ENCODE data around the gene NEURL1.

NEURL1 gene, protein sequence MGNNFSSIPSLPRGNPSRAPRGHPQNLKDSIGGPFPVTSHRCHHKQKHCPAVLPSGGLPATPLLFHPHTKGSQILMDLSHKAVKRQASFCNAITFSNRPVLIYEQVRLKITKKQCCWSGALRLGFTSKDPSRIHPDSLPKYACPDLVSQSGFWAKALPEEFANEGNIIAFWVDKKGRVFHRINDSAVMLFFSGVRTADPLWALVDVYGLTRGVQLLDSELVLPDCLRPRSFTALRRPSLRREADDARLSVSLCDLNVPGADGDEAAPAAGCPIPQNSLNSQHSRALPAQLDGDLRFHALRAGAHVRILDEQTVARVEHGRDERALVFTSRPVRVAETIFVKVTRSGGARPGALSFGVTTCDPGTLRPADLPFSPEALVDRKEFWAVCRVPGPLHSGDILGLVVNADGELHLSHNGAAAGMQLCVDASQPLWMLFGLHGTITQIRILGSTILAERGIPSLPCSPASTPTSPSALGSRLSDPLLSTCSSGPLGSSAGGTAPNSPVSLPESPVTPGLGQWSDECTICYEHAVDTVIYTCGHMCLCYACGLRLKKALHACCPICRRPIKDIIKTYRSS

DNA sequence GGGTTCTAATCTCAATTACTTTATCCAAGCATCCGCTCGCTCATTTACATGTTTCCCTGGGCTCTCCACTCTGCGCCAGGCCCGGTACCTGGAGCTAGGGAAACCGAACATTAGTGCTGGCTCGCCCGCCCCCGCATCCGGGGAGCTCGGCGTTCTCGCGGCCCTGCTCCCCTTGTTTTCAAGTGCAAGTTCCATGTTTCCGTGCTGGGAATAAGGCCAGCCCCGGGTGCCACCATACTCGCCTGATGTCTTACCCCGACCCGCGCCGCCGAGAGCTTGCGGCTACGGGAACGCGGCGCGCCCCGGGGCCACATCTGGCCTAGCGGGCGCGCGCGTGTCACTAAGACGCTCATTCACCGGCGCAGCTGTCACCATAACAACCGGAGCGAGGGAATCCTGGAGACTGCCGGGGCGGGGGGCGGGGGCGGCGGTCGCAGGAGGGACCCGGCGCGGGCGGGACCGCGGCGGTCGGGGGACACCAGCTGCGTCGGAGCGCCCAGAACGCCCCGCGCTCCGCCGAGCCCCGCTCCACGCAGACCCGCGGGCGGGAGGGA, at the start of gene NEURL1:
Gene NEURL1, plus strand, starts transcription at position 344 of the 554 bp plus-strand sequence. CDS start 683 bp downstream, outside the sequence.
- no peak for DNase-seq

DNA sequence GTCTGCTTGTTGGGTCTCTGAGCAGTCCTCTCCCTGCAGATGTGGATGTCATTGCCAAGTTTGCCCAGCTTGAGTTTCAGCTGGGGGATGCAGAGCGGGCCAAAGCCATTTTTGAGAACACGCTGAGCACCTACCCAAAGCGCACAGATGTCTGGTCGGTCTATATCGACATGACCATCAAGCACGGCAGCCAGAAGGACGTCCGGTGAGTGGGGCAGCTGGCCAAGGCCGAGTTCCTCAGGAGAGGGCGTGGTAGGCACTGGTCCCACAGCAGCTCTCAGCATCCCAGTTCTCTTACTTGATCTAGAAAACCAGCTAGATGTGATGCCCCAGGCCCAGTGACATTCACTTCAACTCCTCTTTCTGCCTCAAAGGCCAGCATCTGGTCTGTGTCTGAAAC, 49.0 kb upstream of the NEURL1 start:
- DNase-seq: no peak

DNA sequence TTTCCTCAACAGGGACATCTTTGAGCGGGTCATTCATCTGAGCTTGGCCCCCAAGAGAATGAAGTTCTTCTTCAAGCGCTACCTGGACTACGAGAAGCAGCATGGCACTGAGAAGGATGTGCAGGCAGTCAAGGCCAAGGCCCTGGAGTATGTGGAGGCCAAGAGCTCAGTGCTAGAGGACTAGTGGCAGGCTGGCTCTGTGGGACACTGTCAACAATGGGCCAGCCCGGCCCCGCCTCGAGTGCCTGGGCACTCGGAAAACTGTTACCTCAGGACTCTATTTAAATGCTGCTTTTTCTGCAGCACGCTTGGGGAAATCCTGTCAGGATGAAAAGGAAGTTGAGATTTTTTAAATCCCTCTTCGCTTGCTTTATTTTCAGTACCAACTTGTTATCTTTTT, 48.1 kb upstream of the NEURL1 start:
- no peak for DNase-seq

DNA sequence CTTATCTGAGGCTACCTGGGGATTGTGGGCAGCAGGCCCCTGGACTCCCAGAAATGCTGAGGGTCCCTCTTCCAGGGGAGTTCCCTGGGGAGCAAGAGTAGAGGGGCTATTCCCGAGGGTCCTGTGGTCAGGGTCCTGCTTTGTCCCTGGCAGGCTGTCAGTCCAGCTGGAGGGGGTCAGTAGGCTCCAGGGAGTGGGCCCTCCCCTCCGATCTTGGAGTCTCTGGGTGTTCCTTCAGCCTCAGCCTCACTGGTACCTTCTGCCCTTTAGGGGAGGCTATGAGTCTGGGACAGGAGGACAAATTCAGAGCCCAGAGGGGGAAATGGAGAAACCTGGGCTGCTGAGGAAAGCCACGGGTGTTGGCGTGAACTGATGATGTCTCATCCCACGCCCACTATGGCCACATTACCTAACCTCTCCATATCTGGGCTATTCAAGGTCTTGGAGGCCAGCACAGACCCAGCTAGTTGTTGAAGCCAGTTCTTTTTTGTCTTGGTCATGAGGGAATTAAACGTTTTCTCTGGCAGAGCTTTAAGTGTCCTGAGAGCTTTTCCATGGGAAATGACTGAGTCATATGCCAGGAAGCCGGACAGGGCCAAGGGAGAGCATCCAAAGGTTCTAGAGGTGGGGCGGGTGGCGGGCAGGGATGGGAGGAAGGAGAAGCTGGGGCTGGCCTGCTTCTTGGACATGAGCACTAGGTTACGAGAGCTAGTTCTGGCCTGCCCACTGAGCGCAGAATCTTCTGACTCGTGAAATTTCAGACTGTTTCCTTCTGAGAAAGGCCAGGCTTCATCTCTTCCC, 47.5 kb upstream of the NEURL1 start:
- DNase-seq: peak; percentile 76

DNA sequence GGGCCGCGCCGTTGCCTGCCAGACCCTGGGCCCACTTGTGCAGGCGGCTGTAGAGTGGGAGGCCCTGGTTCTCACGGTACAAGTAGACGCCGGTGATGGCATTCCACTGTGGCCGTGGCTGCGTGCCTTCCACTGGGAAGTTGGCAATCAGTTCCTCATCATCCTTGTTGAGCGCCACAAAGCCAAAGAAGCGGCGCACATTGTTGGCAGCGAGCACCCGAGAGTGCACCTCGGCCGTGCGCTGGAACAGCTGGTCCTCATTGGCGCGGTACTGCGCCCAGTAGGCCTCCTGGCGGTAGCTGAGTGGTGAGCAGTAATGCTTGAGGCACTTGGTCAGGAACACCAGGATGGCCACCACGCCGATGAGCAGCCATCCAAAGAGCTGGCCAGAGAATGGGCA, 46.3 kb upstream of the NEURL1 start:
- DNase-seq: no peak

DNA sequence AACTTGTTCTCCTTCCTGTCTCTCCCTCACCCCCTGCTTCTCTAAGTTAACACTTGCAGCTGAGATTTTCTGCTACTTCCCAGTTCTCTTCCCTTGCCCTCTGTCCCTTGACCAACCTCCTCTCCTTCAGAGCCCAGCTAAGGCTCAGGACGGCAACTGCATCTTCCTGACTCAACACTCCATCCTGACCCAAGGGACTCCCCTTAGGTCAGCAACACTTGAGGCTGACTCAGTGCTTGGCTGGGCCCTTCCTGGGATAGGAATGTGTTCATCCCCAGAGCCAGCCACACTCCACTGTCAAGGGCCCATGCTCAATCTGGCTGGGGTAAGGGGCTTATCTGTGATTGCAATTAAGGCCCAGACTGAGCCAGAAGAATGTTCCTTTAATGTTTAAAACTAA, 44.8 kb upstream of the NEURL1 start:
- DNase-seq: peak; percentile 90

DNA sequence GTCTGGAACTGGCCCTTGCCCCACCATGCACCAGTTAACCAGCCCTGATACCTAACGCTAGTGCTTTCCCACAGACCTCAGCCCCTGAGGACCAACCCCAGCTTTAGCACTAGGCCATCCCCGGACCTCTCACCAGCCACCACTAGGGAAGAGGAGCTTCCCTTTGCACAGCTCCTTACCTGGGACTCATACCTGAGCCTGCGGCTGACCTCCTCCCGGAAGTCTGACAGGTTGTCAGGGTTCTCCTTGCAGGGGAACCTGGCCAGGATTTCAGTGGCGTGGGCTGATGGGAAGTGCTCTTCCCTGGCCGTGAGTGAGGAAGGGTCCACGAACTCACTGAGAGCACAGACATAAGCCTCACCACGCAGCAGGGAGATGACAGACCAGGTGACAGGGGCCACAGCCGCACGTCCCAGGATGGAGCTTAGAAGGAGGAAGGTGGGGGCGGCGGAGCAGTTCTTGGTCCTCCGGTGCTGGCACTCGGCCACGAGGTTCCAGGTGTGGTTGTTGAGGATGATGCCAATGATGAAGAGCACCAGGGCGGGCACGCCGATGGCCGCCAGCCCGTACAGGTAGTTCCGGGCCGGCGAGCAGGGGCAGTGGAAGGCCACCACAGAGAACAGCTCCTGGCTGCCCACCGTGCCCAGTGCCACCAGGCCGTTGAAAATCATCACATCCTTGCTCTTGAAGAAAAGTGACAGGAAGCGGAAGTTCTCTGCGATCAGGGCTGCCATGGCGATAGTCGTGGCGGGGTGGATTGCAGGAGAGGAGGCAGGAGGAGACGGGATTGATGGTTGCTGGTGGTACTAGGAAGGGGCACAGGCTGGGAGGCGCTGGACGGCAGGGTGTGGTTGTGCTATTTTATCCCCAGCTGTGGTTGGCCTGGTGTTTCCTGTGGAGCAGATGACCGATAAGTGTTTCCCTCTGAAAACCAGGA, 44.0 kb upstream of the NEURL1 start:
- DNase-seq: no peak

DNA sequence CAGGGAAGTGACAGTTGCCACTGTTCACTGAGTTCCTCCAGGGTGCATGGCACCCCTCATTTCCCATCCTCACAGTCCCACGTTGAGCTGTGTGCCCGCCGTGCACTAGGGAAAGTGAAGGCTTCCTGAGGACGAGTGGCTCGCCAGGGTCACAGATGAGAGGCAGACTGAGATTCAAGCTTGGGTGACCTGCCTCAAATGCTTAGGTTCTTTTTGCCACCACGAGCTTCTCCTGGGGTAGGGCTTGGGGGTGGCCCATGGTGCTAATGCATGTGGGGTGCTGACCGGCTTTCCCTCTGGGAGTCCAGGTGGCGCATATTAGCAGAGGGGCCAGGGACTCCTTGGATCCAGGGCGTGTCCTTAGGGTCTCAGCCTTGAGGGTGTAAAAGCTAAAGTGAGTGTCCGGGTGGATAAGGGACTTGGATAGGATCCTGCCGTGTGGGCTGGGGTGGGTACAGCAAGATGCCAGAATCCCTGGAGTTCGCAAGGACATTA, 43.3 kb upstream of the NEURL1 start:
- no peak for DNase-seq

DNA sequence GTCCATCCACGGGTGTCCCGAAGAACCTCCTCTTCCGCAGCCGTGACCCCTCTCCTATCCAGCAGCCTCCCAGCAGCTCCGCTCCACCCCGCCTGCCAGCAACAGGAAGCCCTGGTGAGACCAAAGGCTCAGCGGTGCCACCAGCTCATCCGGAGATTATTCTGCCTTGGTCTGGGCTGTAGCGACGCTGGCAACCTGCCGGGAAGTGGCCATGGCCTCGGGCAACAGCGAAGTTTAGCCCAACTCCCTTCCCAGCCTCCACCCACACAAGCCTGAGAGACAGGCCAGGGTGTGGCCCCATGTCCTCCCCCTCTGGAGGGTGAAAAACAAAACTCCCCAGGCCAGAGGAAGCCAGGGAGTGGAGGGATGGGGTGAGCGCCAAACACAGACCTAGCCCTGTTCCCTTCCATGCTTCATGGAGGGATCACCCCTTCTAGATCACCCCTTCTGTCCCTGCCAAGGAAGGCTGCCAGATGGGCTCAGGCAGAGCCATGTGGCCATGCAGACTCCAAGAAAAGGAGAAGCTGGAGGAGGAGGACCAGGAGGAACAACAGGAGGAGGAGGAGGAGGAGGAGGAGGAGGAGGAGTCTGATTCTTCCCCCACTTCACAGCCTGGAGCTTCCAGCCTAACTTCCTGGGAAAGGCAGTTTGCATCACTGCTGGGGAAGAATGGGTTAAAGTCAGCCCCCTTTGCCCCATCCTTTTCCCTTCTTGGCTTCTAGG, 42.3 kb upstream of the NEURL1 start:
- peak; percentile 90 for DNase-seq

DNA sequence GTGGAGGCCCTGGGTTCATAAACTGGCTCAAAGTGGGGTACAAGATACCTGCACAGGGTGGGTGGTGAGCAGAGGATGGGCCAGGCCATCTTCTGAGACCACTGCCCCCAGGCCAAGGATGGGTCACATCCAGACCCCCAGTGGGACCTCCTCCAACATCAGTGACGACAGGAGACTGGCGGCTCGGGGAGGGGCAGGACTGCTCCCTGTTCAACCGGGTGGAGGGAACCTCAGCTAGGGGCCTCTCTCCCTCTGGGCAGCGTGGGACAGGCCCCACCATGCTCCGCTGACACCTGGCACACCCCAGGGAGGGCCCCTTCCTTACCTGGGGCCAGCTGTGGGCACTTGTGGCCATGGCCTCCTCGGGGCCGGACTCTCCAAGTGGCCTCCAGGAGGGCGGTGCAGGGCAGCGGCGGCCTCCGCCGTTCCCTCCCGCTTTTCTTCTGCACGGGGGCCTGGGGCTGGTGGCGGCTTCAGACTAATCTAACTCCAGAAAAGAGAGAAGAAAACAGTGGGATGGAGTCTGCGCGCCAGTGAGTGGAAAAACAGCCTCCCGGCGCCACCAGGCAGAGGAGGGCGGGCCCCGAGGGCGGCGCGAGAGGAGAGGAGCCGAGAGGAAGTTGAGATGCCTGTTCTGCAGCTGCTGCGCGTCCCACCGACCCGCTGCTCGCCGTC, 41.5 kb upstream of the NEURL1 start, which contains the start of gene CALHM2:
Gene CALHM2, minus strand, starts transcription at position 540 of the 675 bp plus-strand sequence. CDS start 2,429 bp downstream, outside the sequence.
- peak; percentile 66 for DNase-seq

DNA sequence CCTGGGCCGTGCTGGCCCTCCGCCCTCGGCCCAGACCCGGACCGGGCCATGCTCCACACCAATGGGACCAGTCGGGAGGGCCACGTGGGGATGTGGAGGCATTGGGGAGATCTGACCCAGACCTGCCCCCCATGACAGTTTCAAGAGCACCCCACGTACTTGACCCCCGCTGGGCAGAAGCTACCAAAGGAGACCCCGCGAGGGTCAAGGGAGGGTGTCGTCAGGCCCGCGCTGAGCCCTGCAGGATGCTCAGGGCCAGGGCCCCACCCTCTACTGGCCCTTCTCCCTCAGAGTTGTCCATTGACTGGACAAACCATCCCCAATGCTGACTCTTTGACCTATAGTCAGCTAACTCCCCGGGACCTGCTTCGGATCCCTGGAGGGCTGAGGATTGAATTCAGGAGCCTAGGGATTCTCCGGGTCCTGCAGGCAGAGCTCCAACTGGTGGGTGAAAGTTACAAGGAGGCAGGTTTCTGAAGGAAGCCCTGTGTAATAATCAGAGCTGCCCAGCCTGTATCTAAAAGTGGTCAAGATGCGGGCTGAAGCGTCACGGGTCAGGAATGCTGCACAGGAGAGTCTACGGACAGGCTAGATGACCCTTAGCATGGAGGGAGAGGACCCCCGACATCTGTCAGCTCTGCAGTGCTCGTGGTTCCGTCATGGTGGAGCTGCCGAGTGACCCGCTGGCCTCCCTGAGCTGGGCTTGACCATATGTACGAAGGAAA, 40.8 kb upstream of the NEURL1 start:
- peak; percentile 55 for DNase-seq

DNA sequence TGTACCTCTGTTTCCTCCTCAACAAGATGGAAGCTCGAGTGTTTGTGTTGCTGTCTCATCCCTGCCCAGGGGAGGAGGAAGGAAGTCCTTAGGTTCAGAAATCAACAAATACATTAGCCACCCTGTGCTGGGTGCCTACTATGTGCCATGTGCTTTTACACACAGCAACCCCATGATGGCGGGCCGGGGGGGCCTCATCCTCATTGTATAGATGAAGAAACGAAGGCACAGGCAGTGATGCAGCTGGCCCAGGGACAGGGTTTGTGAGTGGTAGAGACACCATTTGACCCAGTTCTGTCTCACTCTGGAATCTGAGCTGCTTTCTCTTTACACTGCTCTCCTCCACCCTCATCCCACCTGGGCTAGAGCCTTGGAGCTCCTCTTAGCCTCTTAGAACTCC, 39.5 kb upstream of the NEURL1 start:
- DNase-seq: no peak

DNA sequence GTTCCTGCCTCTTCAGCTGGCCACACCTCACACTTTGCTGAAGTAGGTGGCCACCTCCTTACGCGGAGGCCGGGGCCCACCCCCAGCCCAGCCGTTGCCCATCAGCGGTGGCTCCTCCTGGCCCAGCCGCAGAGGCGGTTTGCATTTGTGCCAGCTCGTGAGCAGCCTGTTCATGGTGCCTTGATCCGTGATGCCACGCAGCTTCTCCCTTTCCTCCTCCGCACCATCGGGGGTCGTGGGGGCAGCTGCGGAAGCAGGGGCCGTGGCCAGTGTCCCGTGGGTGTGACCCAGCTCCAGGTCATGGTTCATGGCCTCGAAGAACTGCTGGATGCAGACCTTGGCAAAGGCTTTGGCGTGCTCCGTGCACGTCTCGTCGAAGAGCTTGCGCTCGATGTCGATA, 38.3 kb upstream of the NEURL1 start:
- no peak for DNase-seq

DNA sequence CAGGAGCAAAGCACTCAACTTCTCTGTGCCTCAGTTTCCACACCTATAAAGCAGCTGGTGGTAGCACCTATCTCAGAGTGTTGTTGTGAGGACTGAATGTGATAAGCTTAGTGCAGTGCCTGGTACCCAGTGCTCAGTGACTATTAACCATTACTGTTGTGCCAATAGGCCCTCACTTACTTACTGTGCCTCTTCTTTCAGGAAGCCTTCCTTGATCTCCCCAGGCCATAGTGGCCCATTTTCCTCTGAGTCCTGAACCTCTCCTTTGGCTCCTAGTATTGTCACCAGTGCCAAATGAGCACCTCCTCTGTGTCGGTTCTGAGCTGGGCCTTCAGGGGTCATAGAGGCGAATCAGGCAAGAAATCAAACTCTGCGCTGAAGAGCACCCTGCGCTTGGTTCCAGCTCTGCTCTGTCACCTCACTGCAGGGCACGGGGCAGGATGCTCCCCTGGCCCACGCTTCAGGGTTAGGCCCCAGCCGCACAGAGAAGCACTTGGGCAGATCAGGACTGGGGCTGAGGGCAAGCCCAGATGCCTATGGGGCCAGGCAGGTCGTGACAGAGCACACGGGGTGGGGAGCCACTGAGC, 37.3 kb upstream of the NEURL1 start:
- no peak for DNase-seq

DNA sequence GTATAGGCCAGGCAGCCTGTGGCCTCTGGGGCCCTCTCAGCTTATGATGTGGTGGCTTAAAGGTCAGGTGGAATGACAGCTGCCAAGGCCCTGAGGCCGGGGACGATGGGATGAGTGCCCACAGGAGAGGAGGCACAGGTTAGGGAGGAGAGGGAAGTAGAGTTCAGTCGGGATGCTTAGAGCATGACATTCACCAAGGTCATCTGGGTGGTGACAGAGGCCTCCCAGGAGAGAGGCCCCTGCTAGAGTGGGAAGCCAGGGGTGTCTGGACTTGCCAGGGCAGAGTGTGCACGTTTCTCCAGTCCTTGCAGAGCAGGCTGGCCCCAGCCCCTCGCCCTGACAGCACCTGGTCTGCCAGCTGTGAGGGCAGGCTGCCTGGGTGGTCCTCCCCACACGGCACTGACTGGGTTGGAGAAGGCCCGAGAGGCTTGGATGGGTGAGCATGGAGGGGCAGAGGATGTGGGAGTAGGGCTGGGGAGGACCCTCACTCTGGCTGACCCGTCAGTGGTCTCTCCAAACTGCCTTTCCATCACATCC, 36.3 kb upstream of the NEURL1 start:
- DNase-seq: no peak

DNA sequence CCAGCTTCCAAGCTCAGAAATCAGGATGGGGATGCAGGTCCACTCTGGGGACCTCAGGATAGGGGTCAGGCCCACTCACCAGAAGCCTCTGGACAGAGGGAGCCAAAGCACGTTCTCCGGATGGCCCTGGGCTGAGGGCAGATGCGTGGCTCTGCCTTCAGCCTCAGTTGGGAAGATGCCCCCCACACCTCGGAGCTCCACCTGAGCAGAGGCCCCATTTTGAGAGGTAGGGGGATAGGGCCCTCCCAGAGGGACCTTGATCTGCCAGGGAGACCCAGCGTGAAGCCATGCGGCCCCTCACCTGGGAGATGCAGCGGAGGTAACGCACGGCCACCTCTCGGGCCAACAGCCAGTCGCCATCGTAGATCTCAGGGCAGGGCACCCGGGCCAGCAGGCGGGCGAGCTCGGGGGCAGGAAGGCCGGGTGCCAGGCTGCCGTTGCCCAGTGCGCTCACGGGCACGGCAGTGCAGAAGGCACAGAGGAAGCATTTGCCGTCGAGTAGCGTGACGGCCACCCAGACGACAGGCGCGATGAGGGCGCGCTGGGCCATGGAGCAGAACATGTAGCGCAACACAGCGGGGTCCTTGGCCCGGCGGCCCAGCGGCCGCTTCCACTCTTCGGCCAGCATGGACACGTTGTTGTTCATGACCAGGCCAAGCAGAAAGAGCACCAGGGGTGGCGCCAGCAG, 35.5 kb upstream of the NEURL1 start:
- no peak for DNase-seq

DNA sequence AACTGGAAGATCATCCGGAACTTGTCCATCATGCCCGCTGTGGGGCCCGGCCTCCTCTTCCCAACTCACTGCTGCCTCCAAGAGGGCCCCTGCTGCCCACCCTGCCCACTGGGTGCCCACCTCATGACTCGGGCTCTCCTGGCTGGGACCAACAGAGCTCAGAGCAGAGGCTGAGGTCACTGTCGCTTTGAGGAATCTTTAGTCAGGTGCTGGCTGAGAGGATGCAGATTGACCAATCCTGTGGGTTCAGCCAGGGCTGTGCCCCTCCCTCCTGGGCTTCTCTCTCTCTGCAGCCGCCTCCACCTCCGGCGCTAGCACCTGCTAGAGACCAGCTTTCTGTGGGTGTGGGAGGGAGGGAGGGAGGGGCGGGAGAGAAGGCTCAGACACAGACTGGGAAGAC, 34.8 kb upstream of the NEURL1 start, which contains the start of gene CALHM1:
Gene CALHM1, minus strand, starts transcription at position 181 of the 400 bp plus-strand sequence. Its CDS starts 149 bp downstream, at position 32.
- DNase-seq: no peak

DNA sequence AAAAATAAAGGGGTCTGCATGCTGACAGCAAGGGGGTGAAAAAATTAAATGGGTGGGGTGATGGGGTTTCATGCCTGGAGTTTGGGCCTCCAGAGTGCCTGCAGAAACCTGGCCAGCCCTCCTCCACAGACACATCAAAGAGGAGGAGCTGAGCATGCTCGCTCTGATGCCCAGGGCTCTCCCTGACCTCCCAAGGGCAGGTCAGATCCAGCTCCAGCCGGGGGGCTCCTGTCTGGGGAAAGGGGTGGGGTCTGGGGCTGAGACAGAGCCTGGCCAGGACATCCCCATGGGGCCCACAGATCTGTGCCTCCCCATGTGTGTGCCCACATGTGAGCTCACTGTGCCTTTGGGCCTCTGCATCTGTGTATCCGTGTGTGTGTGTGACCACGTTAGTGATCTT, 33.9 kb upstream of the NEURL1 start:
- DNase-seq: no peak
